Osteoblast (primary cell): ENCODE data around the gene NACC2. TPM values are rescaled to one million over a fixed set of nuclear protein-coding genes. Genes with fewer than 3 reads are reported as not detected.
A peak's percentile ranks its signal among the peaks of the same experiment; 100 is the strongest.

ENCODE experiments used
- DNase-seq: peaks from one replicate; pipeline ENCODE4 v3.0.0; 2011; ENCODE audit warnings: low spot score, mixed read lengths; ENCODE audit not compliant: insufficient read length; ENCODE audit errors: missing footprints
- H2AFZ ChIP-seq: 2 replicates; pipeline ENCODE4 v1.6.0; 2011; ENCODE audit warnings: mild to moderate bottlenecking, low read length
- H3K27ac ChIP-seq: 2 replicates; pipeline ENCODE4 v1.5.1; 2011; ENCODE audit warnings: mild to moderate bottlenecking, low read depth, low read length, moderate library complexity
- H3K27me3 ChIP-seq: 2 replicates; pipeline ENCODE4 v1.6.0; 2012; ENCODE audit warnings: mild to moderate bottlenecking, control low read depth, inconsistent platforms, low read length, moderate library complexity; ENCODE audit not compliant: insufficient read depth
- H3K36me3 ChIP-seq: 2 replicates; pipeline ENCODE4 v1.5.1; 2011; ENCODE audit warnings: mild to moderate bottlenecking, low read length, control low read depth, moderate library complexity; ENCODE audit not compliant: insufficient read depth
- H3K4me1 ChIP-seq: 2 replicates; pipeline ENCODE4 v1.5.1; 2011; ENCODE audit warnings: mild to moderate bottlenecking, low read length, control low read depth, moderate library complexity; ENCODE audit not compliant: insufficient read depth
- H3K4me2 ChIP-seq: 2 replicates; pipeline ENCODE4 v1.6.0; 2011; ENCODE audit warnings: mild to moderate bottlenecking, low read length; ENCODE audit not compliant: insufficient read depth
- H3K4me3 ChIP-seq: fragments of 200-600 bp; sonication (generic); 3 replicates; pipeline ENCODE4 v1.5.1; 2012; ENCODE audit warnings: mild to moderate bottlenecking, low read length, inconsistent platforms; ENCODE audit not compliant: insufficient read depth
- H3K79me2 ChIP-seq: 2 replicates; pipeline ENCODE4 v1.6.0; 2012; ENCODE audit warnings: mild to moderate bottlenecking, low read length, control low read depth, inconsistent platforms; ENCODE audit not compliant: insufficient read depth
- H3K9me3 ChIP-seq: 2 replicates; pipeline ENCODE4 v1.5.1; 2011; ENCODE audit warnings: low read depth, low read length, control low read depth
- H4K20me1 ChIP-seq: 2 replicates; pipeline ENCODE4 v1.6.0; 2012; ENCODE audit warnings: mild to moderate bottlenecking, low read length, control low read depth; ENCODE audit not compliant: insufficient read depth
- total RNA-seq: library from RNA; depleted of rRNA; stranded (reverse); fragments of >200 nt; gene quantifications from 2 replicates; pipeline ENCODE4 v1.2.3, GENCODE V29; 2012
- TF ChIP-seq, protein P1 (sequence below): IDR thresholded peaks from 2 replicates; pipeline ENCODE4 v1.5.1; 2011; ENCODE audit warnings: mild to moderate bottlenecking, low read depth, low read length, moderate library complexity; ENCODE audit errors: extremely low read depth

NACC2 gene
- total RNA-seq, 1 donor: 32.9 TPM

DNA sequence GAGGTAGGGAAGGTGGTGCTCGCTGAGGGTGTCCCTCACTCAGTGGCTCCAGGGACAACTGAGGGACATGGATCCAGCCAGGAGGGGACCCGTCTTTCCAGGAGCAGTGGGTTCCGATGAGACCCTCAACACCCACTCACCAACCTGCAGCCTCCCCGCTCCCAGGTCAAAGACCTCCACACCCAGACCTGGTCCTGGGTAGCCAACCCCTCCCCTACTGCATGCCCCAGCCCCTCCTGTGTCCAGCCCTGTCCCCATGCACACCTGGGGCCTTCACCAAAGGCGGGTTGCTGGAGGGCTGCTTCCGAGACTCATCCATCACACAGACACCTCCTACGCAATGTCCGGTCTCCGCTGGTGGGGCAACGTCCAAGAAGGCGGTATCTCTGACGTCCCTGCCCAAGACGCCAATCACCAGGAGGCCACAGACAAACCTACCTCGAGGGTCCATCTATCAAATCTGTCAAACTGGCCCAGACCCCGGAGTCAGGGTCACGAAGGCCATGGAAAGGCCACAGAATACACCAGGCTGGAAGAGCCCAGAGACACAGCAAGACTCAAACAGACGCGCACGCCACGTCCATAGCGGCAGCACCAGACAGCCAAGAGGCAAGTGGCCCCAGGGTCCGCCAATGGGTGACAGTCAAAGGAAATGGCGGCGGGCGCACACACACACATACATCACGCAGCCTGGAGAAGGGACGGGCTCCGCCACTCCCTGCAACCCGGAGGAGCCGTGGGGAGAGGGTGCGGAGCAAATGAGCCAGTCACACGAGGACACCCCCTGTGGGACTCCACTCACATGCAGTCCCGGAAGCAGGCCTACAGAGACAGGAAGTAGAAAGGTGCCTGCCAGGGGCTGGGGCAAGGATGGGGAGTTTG is 10.8 kb downstream of the NACC2 start:
- no peak overlapping the region for H3K27ac ChIP-seq
- TF ChIP-seq, protein P1, sequence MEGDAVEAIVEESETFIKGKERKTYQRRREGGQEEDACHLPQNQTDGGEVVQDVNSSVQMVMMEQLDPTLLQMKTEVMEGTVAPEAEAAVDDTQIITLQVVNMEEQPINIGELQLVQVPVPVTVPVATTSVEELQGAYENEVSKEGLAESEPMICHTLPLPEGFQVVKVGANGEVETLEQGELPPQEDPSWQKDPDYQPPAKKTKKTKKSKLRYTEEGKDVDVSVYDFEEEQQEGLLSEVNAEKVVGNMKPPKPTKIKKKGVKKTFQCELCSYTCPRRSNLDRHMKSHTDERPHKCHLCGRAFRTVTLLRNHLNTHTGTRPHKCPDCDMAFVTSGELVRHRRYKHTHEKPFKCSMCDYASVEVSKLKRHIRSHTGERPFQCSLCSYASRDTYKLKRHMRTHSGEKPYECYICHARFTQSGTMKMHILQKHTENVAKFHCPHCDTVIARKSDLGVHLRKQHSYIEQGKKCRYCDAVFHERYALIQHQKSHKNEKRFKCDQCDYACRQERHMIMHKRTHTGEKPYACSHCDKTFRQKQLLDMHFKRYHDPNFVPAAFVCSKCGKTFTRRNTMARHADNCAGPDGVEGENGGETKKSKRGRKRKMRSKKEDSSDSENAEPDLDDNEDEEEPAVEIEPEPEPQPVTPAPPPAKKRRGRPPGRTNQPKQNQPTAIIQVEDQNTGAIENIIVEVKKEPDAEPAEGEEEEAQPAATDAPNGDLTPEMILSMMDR: no peak
- no peaks in the 10 kb centered on the region for H3K9me3 ChIP-seq
- H3K4me3 ChIP-seq: no peak overlapping the region
- DNase-seq: peak; percentile 80
- no peak overlapping the region for H2AFZ ChIP-seq
- H3K4me1 ChIP-seq: no peaks in the 10 kb centered on the region
- no peaks in the 10 kb centered on the region for H3K36me3 ChIP-seq
- H3K4me2 ChIP-seq: no peak overlapping the region
- no peaks in the 10 kb centered on the region for H3K27me3 ChIP-seq
- H3K79me2 ChIP-seq: peaks cover 96% of the 10 kb centered on the region
- H4K20me1 ChIP-seq: peaks cover 75% of the 10 kb centered on the region

DNA sequence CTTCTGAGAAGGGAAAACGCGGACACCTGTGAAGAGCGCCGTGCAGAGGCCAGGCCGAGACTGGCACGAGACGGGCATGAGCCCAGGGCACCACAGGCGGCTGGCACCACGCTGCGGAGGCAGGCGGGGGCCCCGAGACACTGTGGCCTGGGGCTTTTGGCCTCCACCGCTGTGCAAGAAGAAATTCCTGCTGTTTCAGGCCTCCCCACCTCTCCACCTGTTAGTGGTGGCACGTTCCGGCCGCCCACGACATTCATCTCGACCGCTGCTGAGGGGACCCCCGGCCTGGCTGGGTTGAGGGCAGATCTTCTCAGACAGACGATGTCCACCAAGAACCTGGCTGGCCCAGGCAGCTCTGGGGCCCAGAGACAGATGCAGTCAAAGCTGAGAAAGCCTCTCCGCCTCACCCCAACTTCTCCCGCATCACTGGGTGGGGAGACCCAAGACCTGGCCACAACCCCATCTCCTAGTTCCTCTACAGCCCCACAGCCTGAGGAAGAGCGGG is 11.5 kb downstream of the NACC2 start:
- Histone ChIP-seq H3K4me2 (no peak overlapping the region), H3K27me3 (no peaks in the 10 kb centered on the region), H3K4me3 (no peak overlapping the region), H3K36me3 (no peaks in the 10 kb centered on the region), H3K27ac (no peak overlapping the region), H3K9me3 (no peaks in the 10 kb centered on the region), H4K20me1 (peaks cover 75% of the 10 kb centered on the region), H3K79me2 (peaks cover 96% of the 10 kb centered on the region), H2AFZ (no peak overlapping the region), H3K4me1 (no peaks in the 10 kb centered on the region)
- DNase-seq: peak; percentile 73
- TF ChIP-seq, protein P1: no peak

DNA sequence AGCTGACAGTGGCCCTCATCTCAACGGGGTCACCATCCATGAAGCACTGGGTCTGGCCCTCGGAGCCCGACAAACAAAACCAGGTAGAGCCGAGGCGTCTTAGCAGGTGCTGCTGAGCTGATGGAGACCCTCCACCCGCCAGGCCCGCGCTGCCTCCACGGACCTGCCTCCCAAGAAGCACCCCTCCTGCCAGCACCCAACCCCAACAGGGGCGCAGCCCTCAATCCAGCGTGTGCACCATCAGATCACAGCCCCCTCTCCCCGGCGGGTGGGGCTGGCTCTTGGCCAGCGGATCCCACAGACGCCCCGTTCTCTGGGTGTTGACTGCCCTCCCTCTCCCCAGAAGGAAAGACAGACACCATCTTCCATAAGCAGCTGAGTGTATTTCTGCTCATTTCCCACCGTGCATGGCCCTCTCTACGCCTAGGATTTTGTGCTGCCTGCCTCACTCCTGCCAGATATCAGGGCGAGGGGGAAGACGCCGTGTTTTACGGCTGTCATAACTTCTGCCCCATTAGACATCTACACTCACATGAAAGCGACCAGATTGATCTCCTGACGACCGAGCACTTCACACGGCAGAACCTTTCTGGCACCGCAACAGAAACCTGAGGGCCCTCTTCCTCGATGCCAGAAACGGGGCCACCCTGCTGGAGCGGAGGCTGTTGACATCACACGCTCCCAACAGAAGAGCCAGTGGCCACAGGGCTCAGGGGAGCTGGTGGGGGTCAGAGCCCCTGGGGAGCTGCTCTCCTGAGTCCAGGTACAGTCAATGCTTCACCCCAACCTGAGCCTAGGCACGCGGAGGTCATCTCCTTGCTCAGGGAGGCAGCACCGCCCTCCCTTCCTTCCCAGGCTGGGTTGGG is 12.4 kb downstream of the NACC2 start:
- TF ChIP-seq, protein P1: no peak
- Histone ChIP-seq H3K4me1 (no peaks in the 10 kb centered on the region), H2AFZ (no peak overlapping the region), H4K20me1 (peaks cover 74% of the 10 kb centered on the region), H3K79me2 (peaks cover 95% of the 10 kb centered on the region), H3K27ac (no peak overlapping the region), H3K4me2 (no peak overlapping the region), H3K9me3 (no peaks in the 10 kb centered on the region), H3K36me3 (no peaks in the 10 kb centered on the region), H3K4me3 (no peak overlapping the region), H3K27me3 (no peaks in the 10 kb centered on the region)
- peak; percentile 79 for DNase-seq
